Epithelial cell of umbilical artery (primary cell): ENCODE measurements around the gene DCAKD. TPM values are rescaled to one million over a fixed set of nuclear protein-coding genes. Genes with fewer than 3 reads are reported as not detected.

ENCODE experiments used
- total RNA-seq: library from RNA; depleted of rRNA; stranded (reverse); fragments of >200 nt; gene quantifications from 2 replicates; pipeline ENCODE4 v1.2.3, GENCODE V29; 2014

Gene DCAKD
- 29.8 and 30.9 TPM in 2 replicates for total RNA-seq

GRCh38 chr17:45051060-45051719, at the start of gene DCAKD:
TSS of gene DCAKD (minus strand) at chr17:45051632. CDS start at chr17:45034885, 16,747 bp downstream.

GRCh38 chr17:45060797-45061605, 9.6 kb upstream of the DCAKD start, which contains the start of gene NMT1:
TSS of gene NMT1 (plus strand) at chr17:45061317. CDS start at chr17:45061330, 13 bp downstream.

Other genes starting within 250 kb of the DCAKD start
- 11.7 and 35.0 TPM in 2 replicates for gene GJC1, start 221.3 kb downstream of the DCAKD start, total RNA-seq
- gene HIGD1B, start 203.7 kb downstream of the DCAKD start, total RNA-seq, result not detected in 2 replicates
- gene EFTUD2, start 152.2 kb downstream of the DCAKD start, total RNA-seq, result 145 and 250 TPM in 2 replicates
- gene GFAP, start 136.1 kb downstream of the DCAKD start, total RNA-seq, result 0.65 and 1.5 TPM in 2 replicates
- gene KIF18B, start 103.9 kb downstream of the DCAKD start, total RNA-seq, result 4.2 and 4.3 TPM in 2 replicates
- under 0.01 TPM in 1 of 2 replicates, not detected in the other for gene C1QL1, start 83.3 kb downstream of the DCAKD start, total RNA-seq
- 86.0 and 87.1 TPM in 2 replicates for gene NMT1, start 9.7 kb upstream of the DCAKD start, total RNA-seq
- 4.2 and 4.4 TPM in 2 replicates for gene PLCD3, start 80.9 kb upstream of the DCAKD start, total RNA-seq
- gene ACBD4, start 84.1 kb upstream of the DCAKD start, total RNA-seq, result 2.6 and 5.2 TPM in 2 replicates
- 7.1 and 7.8 TPM in 2 replicates for gene HEXIM1, start 96.8 kb upstream of the DCAKD start, total RNA-seq
- gene HEXIM2, start 110.2 kb upstream of the DCAKD start, total RNA-seq, result 4.5 and 5.6 TPM in 2 replicates
- gene FMNL1, start 170.3 kb upstream of the DCAKD start, total RNA-seq, result 0.32 and 0.61 TPM in 2 replicates
- not detected in 2 replicates for gene SPATA32, start 210.5 kb upstream of the DCAKD start, total RNA-seq